HepG2 (cell line): ENCODE measurements around the gene VAPA. TPM values are rescaled to one million over a fixed set of nuclear protein-coding genes. Genes with fewer than 3 reads are reported as not detected.
A peak's percentile ranks its signal among the peaks of the same experiment; 100 is the strongest.

ENCODE experiments used
- ATAC-seq: fragments of 200-7000 bp; cut with Tn5 transposase; 3 replicates; pipeline ENCODE4 v1.9.1; 2020; ENCODE audit warnings: mild to moderate bottlenecking, moderate library complexity
- BruUV-seq: library from RNA; stranded (reverse); fragments of 400-500 nt; replicated peaks from 2 replicates; lab custom pipeline; 2021; lab: Mats Ljungman, UMichigan
- CTCF ChIA-PET: fragments of 300-600 bp; formaldehyde crosslinking; extraction: SDS; loops from one replicate; lab custom pipeline; 2021; ENCODE audit warnings: low total read pairs, inconsistent platforms, low intra/inter-chr PET ratio; lab: Yijun Ruan, JAX
- POLR2A ChIA-PET: fragments of 350-600 bp; sonication (Branson Sonifier 250); formaldehyde crosslinking; loops from one replicate; lab custom pipeline; 2020; ENCODE audit warnings: antibody characterized with exemption, inconsistent platforms; lab: Yijun Ruan, JAX
- DNase-seq: peaks from one replicate; pipeline ENCODE4 v3.0.0-alpha.2; 2015; ENCODE audit warnings: low spot score
- FAIRE-seq: peaks from 3 replicates; lab custom pipeline; 2011; peaks lifted over from hg19 to GRCh38; lab: Jason Lieb, UNC
- H2AFZ ChIP-seq: one replicate; pipeline ENCODE4 v1.6.1; 2011; ENCODE audit warnings: low read length, inconsistent platforms
- H3K27ac ChIP-seq: fragments of 300-600 bp; 3 replicates; pipeline ENCODE4 v1.8.0; 2011; ENCODE audit warnings: mixed run types, mild to moderate bottlenecking, mixed read lengths, low read length, inconsistent platforms; ENCODE audit not compliant: insufficient read depth; ENCODE audit errors: extremely low read length
- H3K27me3 ChIP-seq, 2 experiments: fragments of 200-600 bp in 1 of 2; 2 replicates in 1 of 2; 3 replicates in 1 of 2; pipeline versions ENCODE4 v1.6.0 to v1.8.0; 2011; ENCODE audit warnings: low read length in 2 of 2, mild to moderate bottlenecking in 2 of 2, moderate library complexity in 2 of 2, inconsistent platforms in 1 of 2; ENCODE audit not compliant: insufficient read depth in 2 of 2, control insufficient read depth in 1 of 2
- H3K36me3 ChIP-seq, 2 experiments: fragments of 200-600 bp in 1 of 2; replicated peaks in 1 of 2; 2 replicates in 1 of 2; 3 replicates in 1 of 2; pipeline versions ENCODE4 v1.5.1 to v1.8.0; 2011; ENCODE audit warnings: low read length in 2 of 2, inconsistent platforms in 1 of 2; ENCODE audit not compliant: insufficient read depth in 2 of 2, control insufficient read depth in 1 of 2
- H3K4me1 ChIP-seq: 2 replicates; pipeline ENCODE4 v1.5.1; 2012; ENCODE audit warnings: low read length, inconsistent platforms; ENCODE audit not compliant: insufficient read depth
- H3K4me2 ChIP-seq: 2 replicates; pipeline ENCODE4 v1.6.0; 2011; ENCODE audit warnings: low read depth, low read length, inconsistent platforms
- H3K4me3 ChIP-seq, 3 experiments: fragments of 200-600 bp in 1 of 3; sonication (generic), shearing (Covaris generic) in 1 of 3; replicated peaks in 1 of 3; 2 replicates each; pipeline ENCODE4 v1.5.1; 2011 to 2016; ENCODE audit warnings: low read length in 3 of 3, inconsistent platforms in 2 of 3, low read depth in 2 of 3, mild to moderate bottlenecking in 2 of 3, control low read depth in 1 of 3, mixed read lengths in 1 of 3; ENCODE audit not compliant: insufficient read depth in 1 of 3
- H3K79me2 ChIP-seq: one replicate; pipeline ENCODE4 v1.6.1; 2011; ENCODE audit warnings: low read length, inconsistent platforms; ENCODE audit not compliant: insufficient read depth
- H3K9ac ChIP-seq: 2 replicates; pipeline ENCODE4 v1.6.0; 2011; ENCODE audit warnings: mild to moderate bottlenecking, low read depth, low read length, inconsistent platforms; ENCODE audit not compliant: insufficient read depth
- H3K9me3 ChIP-seq: 2 replicates; pipeline ENCODE4 v1.5.1; 2012; ENCODE audit warnings: mild to moderate bottlenecking, low read length
- H4K20me1 ChIP-seq: 2 replicates; pipeline ENCODE4 v1.6.0; 2011; ENCODE audit warnings: inconsistent platforms, mild to moderate bottlenecking, low read length, moderate library complexity; ENCODE audit not compliant: insufficient read depth
- CREM ChIP-seq, 2 experiments: sonication (generic) in 1 of 2; formaldehyde crosslinking in 1 of 2; IDR thresholded peaks; 2 replicates each; pipeline versions ENCODE4 v1.4.0 to v1.6.1; 2016 to 2020; ENCODE audit warnings: antibody characterized with exemption in 1 of 2, mild to moderate bottlenecking in 1 of 2, missing genetic modification reagents in 1 of 2
- HNF4A ChIP-seq: sonication (generic); formaldehyde crosslinking; IDR thresholded peaks from 2 replicates; pipeline ENCODE4 v1.4.0; 2020; ENCODE audit warnings: missing genetic modification reagents
- KDM6A ChIP-seq: IDR thresholded peaks from 2 replicates; pipeline ENCODE4 v1.6.1; 2016; ENCODE audit warnings: low read depth
- MED1 ChIP-seq: sonication (generic); formaldehyde crosslinking; IDR thresholded peaks from 2 replicates; pipeline ENCODE4 v1.4.0; 2020; ENCODE audit warnings: missing genetic modification reagents
- NCOA2 ChIP-seq: sonication (generic); formaldehyde crosslinking; IDR thresholded peaks from 2 replicates; pipeline ENCODE4 v1.8.0; 2022; ENCODE audit warnings: inconsistent platforms
- PHF21A ChIP-seq: sonication (generic); formaldehyde crosslinking; IDR thresholded peaks from 2 replicates; pipeline ENCODE4 v1.5.0; 2020; ENCODE audit warnings: mild to moderate bottlenecking, missing genetic modification reagents
- TIGD3 ChIP-seq: sonication (generic); formaldehyde crosslinking; IDR thresholded peaks from 2 replicates; pipeline ENCODE4 v1.5.1; 2020; ENCODE audit warnings: mild to moderate bottlenecking, missing genetic modification reagents, borderline replicate concordance
- TOE1 ChIP-seq: sonication (generic); formaldehyde crosslinking; IDR thresholded peaks from 2 replicates; pipeline ENCODE4 v1.4.0; 2020; ENCODE audit warnings: mild to moderate bottlenecking, missing genetic modification reagents
- ZKSCAN5 ChIP-seq: sonication (generic); formaldehyde crosslinking; IDR thresholded peaks from 2 replicates; pipeline ENCODE4 v1.5.1; 2020; ENCODE audit warnings: mild to moderate bottlenecking, missing genetic modification reagents
- ZNF576 ChIP-seq: sonication (generic); formaldehyde crosslinking; IDR thresholded peaks from 2 replicates; pipeline ENCODE4 v1.4.0; 2020; ENCODE audit warnings: mild to moderate bottlenecking, missing genetic modification reagents
- ZNF589 ChIP-seq: sonication (generic); formaldehyde crosslinking; conservative IDR thresholded peaks from 2 replicates; pipeline ENCODE4 v1.8.0; 2022; ENCODE audit warnings: mild to moderate bottlenecking, moderate library complexity, missing genetic modification reagents
- ZNF672 ChIP-seq: sonication (generic); formaldehyde crosslinking; IDR thresholded peaks from 2 replicates; pipeline ENCODE4 v1.8.1; 2022; ENCODE audit warnings: missing genetic modification reagents
- ZNF839 ChIP-seq: sonication (generic); formaldehyde crosslinking; IDR thresholded peaks from 2 replicates; pipeline ENCODE4 v1.4.0; 2020; ENCODE audit warnings: missing genetic modification reagents, mild to moderate bottlenecking, borderline replicate concordance
- WGBS: methylation state at CpG from one replicate; pipeline ENCODE4 v1.1.6; 2017; ENCODE audit warnings: low lambda C conversion rate; 5-methylcytosine and 5-hydroxymethylcytosine counted together
- in situ Hi-C: cut with HindIII; loops from 2 replicates; pipeline ENCODE4 v1.10.0; 2017; ENCODE audit warnings: low pct_unique_long_range_greater_than_20kb; ENCODE audit not compliant: extremely low pct_ligation_motif_present
- intact Hi-C: fragments of 100-400 bp; cut with micrococcal nuclease; formaldehyde crosslinking; loops from one replicate; pipeline ENCODE4 v1.10.0; 2022; ENCODE audit not compliant: unreplicated experiment
- polyA plus RNA-seq, 8 experiments: library from polyadenylated mRNA; depleted of rRNA in 3 of 8; stranded (reverse) in 7 of 8; unstranded in 1 of 8; fragments of >200 nt; fragmentation: Illumina TruSeq in 4 of 8; extraction: Trizol in 4 of 8; gene quantifications; 2 replicates each; pipeline versions ENCODE4 v1.2.1 to v1.2.3, GENCODE V29; 2011 to 2016; ENCODE audit warnings: low read depth in 4 of 8, missing spikeins in 1 of 8, mixed read lengths in 1 of 8; ENCODE audit not compliant: insufficient read depth in 1 of 8
- total RNA-seq, 5 experiments: library from RNA; depleted of rRNA; stranded (reverse); fragments of >200 nt; fragmentation: Illumina TruSeq; extraction: Trizol; gene quantifications; 2 replicates each; pipeline ENCODE4 v1.2.3, GENCODE V29; 2016; ENCODE audit warnings: low read depth in 1 of 5

Gene VAPA
- total and polyA plus RNA-seq, 2 of the 13 experiments (the other 11 are each of a cell fraction or from before 2014, with no cell fraction given) = 167 to 294 TPM

- no peak for TF ChIP-seq ZKSCAN5 (CRISPR knock-in tag)
- 0 out of 2 replicates have a peak, but pooled peaks have one; percentile 42 for TF ChIP-seq KDM6A (CRISPR knock-in tag)
- TF ChIP-seq CREM (IDR thresholded peaks at IDR 0.05) = 0 out of 2 replicates have a peak, but pooled peaks have one; percentile 13
- TF ChIP-seq CREM (CRISPR knock-in tag; IDR thresholded peaks at IDR 0.05) = no peak
- TF ChIP-seq NCOA2 (CRISPR knock-in tag) = peak; percentile 75
- TF ChIP-seq HNF4A (CRISPR knock-in tag) = peak; percentile 81
- TF ChIP-seq, all 625 proteins: peak for 63
Measured at GRCh38 chr18:9988665-9989064, 74.8 kb downstream of the VAPA start (continued).

GRCh38 chr18:9989481-9989880, 75.7 kb downstream of the VAPA start:
- Histone ChIP-seq H3K9ac (no peak overlapping the region), H3K4me2 (no peak overlapping the region), H4K20me1 (no peaks in the 10 kb centered on the region), H3K79me2 (no peaks in the 10 kb centered on the region), H3K27me3 (peaks cover 0 to 30% of the 10 kb centered on the region in 2 experiments; a peak in 3 of 5 replicates), H3K4me3 (no peak overlapping the region), H3K27ac (no peak overlapping the region), H3K4me1 (peaks cover 34% of the 10 kb centered on the region), H2AFZ (no peak overlapping the region), H3K9me3 (no peaks in the 10 kb centered on the region), H3K36me3 (no peaks in the 10 kb centered on the region)
- FAIRE-seq (no peak), DNase-seq (no peak), ATAC-seq (no peak)
- TF ChIP-seq ZNF576 (CRISPR knock-in tag) (no peak), TIGD3 (CRISPR knock-in tag) (no peak), ZNF839 (CRISPR knock-in tag) (no peak), MED1 (CRISPR knock-in tag) (no peak), ZNF672 (CRISPR knock-in tag) (no peak), ZNF589 (CRISPR knock-in tag) (no peak), TOE1 (CRISPR knock-in tag) (no peak), PHF21A (CRISPR knock-in tag) (no peak)
- intact Hi-C loops = no loop called here
- WGBS = 0% methylated on average over 2 of the region's 5 CpGs
- CTCF ChIA-PET = no interaction called here
- POLR2A ChIA-PET = no interaction called here
- in situ Hi-C loops = no loop called here
- BruUV-seq = no TSS peak
